ENCODE measurements around the gene TCERG1. TPM values are rescaled to one million over a fixed set of nuclear protein-coding genes. Genes with fewer than 3 reads are reported as not detected.
A peak's percentile ranks its signal among the peaks of the same experiment; 100 is the strongest.

The TCERG1 gene
- total and polyA plus RNA-seq, 2 experiments from 2014 or later: 23.6 to 37.0 TPM

DNA sequence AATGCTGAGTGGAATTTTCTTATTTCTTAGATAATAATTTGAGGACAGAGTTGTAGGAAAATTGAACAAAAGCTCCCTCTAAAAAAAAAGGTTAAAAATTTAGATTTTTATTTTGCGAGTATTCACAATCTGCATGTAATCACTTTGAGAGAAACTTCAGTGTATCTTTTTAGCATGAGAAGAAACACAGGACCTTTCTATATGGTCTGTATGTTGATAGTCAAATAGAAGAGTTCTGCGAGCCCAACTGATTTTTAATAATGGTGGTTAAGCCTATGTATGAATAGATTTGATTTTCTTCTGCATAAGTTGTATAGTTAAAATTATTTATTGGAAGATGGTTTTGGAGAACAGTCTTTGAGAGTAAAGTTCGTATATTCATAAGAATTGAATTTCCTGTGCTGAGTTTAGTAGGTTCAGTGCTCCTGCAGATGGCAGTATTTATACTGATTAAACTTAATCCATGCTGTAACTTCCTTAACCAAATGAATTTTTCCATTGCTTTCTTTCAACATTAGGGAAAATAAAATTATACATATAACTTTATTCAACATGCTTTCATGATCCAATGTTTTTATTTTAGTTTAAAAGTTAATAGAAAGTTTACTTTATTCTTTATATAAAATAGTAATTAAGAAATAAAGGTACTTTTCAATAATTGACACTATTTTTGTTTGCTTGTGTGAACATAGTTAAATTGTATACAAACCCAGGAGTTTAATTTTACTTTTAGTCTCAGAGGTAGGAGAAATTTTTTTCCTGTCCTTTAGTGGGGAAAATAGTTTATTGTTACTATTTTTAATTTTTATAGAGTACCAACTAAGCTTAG, 19.6 kb downstream of the TCERG1 start:
- H3K9me3 ChIP-seq (ENCODE audit: low read depth): no peaks in the 10 kb centered on the region
- no peak for TF ChIP-seq EZH2phosphoT487 (IDR thresholded peaks at IDR 0.05; ENCODE audit: insufficient read depth, low read depth)
- TF ChIP-seq EZH2 (IDR thresholded peaks at IDR 0.05; ENCODE audit: insufficient read depth, poor library complexity, severe bottlenecking): no peak
- H4K20me1 ChIP-seq (ENCODE audit: insufficient read depth): no peaks in the 10 kb centered on the region
- H3K4me3 ChIP-seq: no peak overlapping the region
- H3K4me1 ChIP-seq (ENCODE audit: insufficient read depth): peaks cover 10% of the 10 kb centered on the region
- H3K9me2 ChIP-seq (ENCODE audit: insufficient read depth): no peaks in the 10 kb centered on the region
- H3K9ac ChIP-seq: no peak overlapping the region
- H3K27me3 ChIP-seq (replicated peaks; ENCODE audit: insufficient read depth): no peaks in the 10 kb centered on the region
- in situ Hi-C loops (cut with MboI): no loop called here
- H3K4me2 ChIP-seq (ENCODE audit: unreplicated experiment): no peak overlapping the region
- H2AFZ ChIP-seq: no peak overlapping the region
- peaks cover 50% of the 10 kb centered on the region for H3K36me3 ChIP-seq (ENCODE audit: low read depth)
- peak; percentile 65 for DNase-seq
- H3K79me2 ChIP-seq (ENCODE audit: insufficient read depth): peaks cover 80% of the 10 kb centered on the region
- H3K27ac ChIP-seq: no peak overlapping the region
- 71 to 86% methylated on average over 3 of the region's 3 CpGs for WGBS, 2 experiments (ENCODE audit: low coverage in 1 of 2, low lambda C conversion rate in 2 of 2, missing lambda C conversion rate in 2 of 2)
- H3F3A ChIP-seq (ENCODE audit: insufficient read depth): peaks cover 11% of the 10 kb centered on the region; the same call in 1 of the 2 replicates

DNA sequence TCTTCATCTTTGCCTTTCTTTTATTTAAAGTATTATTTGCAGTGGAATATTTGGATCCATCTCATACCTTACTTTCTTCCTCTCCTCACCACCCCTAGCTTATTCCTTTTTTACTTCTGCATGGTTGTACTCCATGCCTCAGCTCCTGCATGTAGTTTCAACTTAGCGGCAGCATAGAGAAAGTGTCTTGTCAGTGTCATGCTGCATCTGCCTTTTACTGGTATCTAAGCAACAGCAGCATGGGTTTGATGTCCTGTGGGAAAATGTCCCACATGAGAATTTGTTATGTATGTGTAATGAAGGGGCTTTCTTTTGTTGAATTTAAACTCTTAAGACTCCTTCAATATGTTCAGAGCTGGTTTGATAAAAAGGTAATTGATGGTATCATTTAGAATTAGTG, 20.6 kb downstream of the TCERG1 start:
- Histone ChIP-seq H3K27ac (no peak overlapping the region), H3K27me3 (replicated peaks; ENCODE audit: insufficient read depth) (no peaks in the 10 kb centered on the region), H4K20me1 (ENCODE audit: insufficient read depth) (no peaks in the 10 kb centered on the region), H3K79me2 (ENCODE audit: insufficient read depth) (peaks cover 69% of the 10 kb centered on the region), H3K36me3 (ENCODE audit: low read depth) (peaks cover 55% of the 10 kb centered on the region), H2AFZ (no peak overlapping the region), H3K9ac (no peak overlapping the region), H3K4me1 (ENCODE audit: insufficient read depth) (no peaks in the 10 kb centered on the region), H3K9me2 (ENCODE audit: insufficient read depth) (no peaks in the 10 kb centered on the region), H3K9me3 (ENCODE audit: low read depth) (no peaks in the 10 kb centered on the region), H3K4me2 (ENCODE audit: unreplicated experiment) (no peak overlapping the region), H3K4me3 (no peak overlapping the region), H3F3A (ENCODE audit: insufficient read depth) (peaks cover 11% of the 10 kb centered on the region; the same call in 1 of the 2 replicates)
- in situ Hi-C loops (cut with MboI): no loop called here
- 97 to 100% methylated on average over 1 of the region's 1 CpG for WGBS, 2 experiments (ENCODE audit: low coverage in 1 of 2, low lambda C conversion rate in 2 of 2, missing lambda C conversion rate in 2 of 2)
- no peak for TF ChIP-seq EZH2 (IDR thresholded peaks at IDR 0.05; ENCODE audit: insufficient read depth, poor library complexity, severe bottlenecking)
- no peak for TF ChIP-seq EZH2phosphoT487 (IDR thresholded peaks at IDR 0.05; ENCODE audit: insufficient read depth, low read depth)
- no peak for DNase-seq

DNA sequence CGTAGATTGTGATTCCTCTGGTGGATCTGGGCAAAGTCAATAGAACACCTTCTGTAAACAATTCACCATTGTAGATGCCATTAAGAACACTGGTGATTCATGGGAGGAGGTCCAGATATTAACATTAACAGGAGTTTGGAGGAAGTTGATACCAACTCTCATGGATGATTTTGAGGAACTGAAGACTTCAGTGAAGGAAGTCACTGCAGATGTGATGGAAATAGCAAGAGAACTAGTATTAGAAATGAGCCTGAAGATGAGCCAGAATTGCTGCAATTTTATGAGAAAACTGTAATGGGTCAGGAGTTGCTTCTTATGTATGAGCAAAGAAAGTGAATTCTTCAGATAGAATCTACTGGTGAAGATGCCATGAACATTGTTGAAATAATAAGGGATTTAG, 26.9 kb downstream of the TCERG1 start:
- Histone ChIP-seq H3K4me3 (no peak overlapping the region), H2AFZ (no peak overlapping the region), H3K4me2 (ENCODE audit: unreplicated experiment) (no peak overlapping the region), H3K27ac (no peak overlapping the region), H3K9ac (no peak overlapping the region), H3K27me3 (replicated peaks; ENCODE audit: insufficient read depth) (no peaks in the 10 kb centered on the region), H3K9me2 (ENCODE audit: insufficient read depth) (no peaks in the 10 kb centered on the region), H3F3A (ENCODE audit: insufficient read depth) (no peaks in the 10 kb centered on the region), H3K4me1 (ENCODE audit: insufficient read depth) (no peaks in the 10 kb centered on the region), H3K36me3 (ENCODE audit: low read depth) (peaks cover 56% of the 10 kb centered on the region), H4K20me1 (ENCODE audit: insufficient read depth) (no peaks in the 10 kb centered on the region), H3K79me2 (ENCODE audit: insufficient read depth) (peaks cover 35% of the 10 kb centered on the region; the same call in 1 of the 2 replicates), H3K9me3 (ENCODE audit: low read depth) (no peaks in the 10 kb centered on the region)
- in situ Hi-C loops (cut with MboI): no loop called here
- WGBS, 2 experiments (ENCODE audit: low coverage in 1 of 2, low lambda C conversion rate in 2 of 2, missing lambda C conversion rate in 2 of 2): 100% methylated on average over 1 of the region's 1 CpG
- no peak for DNase-seq
- TF ChIP-seq EZH2phosphoT487 (IDR thresholded peaks at IDR 0.05; ENCODE audit: insufficient read depth, low read depth) (no peak), EZH2 (IDR thresholded peaks at IDR 0.05; ENCODE audit: insufficient read depth, poor library complexity, severe bottlenecking) (no peak)

DNA sequence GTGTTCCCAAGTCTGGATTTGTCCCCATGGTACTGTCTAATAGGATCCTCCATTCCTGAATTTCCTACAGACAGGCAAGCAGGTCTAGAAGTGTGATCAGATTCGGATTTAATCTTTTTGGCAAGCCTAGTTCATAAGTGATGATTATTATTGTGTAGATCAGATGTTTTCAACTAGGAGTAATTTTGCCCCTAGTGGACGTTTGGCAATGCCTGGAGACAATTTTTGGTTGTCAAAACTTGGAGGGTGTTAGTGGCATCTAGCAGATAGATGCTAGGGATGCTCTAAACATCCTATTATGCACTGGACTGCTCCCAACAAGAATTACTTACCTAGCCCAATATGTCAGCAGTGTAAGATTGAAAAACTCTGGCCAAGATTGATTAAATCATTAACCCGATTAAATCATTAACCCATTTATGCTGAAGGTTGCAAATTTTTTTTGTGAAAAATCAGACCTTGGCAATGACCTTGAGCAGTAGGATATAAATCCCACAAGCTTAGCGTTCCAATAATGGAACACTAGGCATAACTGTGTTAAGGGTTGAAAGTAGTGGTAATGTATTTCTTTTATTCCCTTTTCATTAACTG, 28.2 kb downstream of the TCERG1 start:
- no peaks in the 10 kb centered on the region for H3K4me1 ChIP-seq (ENCODE audit: insufficient read depth)
- no peak overlapping the region for H3K4me3 ChIP-seq
- H4K20me1 ChIP-seq (ENCODE audit: insufficient read depth): no peaks in the 10 kb centered on the region
- 65 to 74% methylated on average over 4 of the region's 4 CpGs for WGBS, 2 experiments (ENCODE audit: low coverage in 1 of 2, low lambda C conversion rate in 2 of 2, missing lambda C conversion rate in 2 of 2)
- peaks cover 37% of the 10 kb centered on the region for H3K79me2 ChIP-seq (ENCODE audit: insufficient read depth)
- no peaks in the 10 kb centered on the region for H3K9me3 ChIP-seq (ENCODE audit: low read depth)
- TF ChIP-seq EZH2 (IDR thresholded peaks at IDR 0.05; ENCODE audit: insufficient read depth, poor library complexity, severe bottlenecking): no peak
- TF ChIP-seq EZH2phosphoT487 (IDR thresholded peaks at IDR 0.05; ENCODE audit: insufficient read depth, low read depth): no peak
- in situ Hi-C loops (cut with MboI): no loop called here
- no peak overlapping the region for H3K4me2 ChIP-seq (ENCODE audit: unreplicated experiment)
- no peaks in the 10 kb centered on the region for H3K27me3 ChIP-seq (replicated peaks; ENCODE audit: insufficient read depth)
- H3K36me3 ChIP-seq (ENCODE audit: low read depth): peaks cover 53% of the 10 kb centered on the region
- H3K27ac ChIP-seq: no peak overlapping the region
- DNase-seq: peak; percentile 21
- H3K9me2 ChIP-seq (ENCODE audit: insufficient read depth): no peaks in the 10 kb centered on the region
- H2AFZ ChIP-seq: no peak overlapping the region
- H3K9ac ChIP-seq: no peak overlapping the region
- H3F3A ChIP-seq (ENCODE audit: insufficient read depth): no peaks in the 10 kb centered on the region
